ENCODE data around the gene CMSS1.

Gene CMSS1

DNA sequence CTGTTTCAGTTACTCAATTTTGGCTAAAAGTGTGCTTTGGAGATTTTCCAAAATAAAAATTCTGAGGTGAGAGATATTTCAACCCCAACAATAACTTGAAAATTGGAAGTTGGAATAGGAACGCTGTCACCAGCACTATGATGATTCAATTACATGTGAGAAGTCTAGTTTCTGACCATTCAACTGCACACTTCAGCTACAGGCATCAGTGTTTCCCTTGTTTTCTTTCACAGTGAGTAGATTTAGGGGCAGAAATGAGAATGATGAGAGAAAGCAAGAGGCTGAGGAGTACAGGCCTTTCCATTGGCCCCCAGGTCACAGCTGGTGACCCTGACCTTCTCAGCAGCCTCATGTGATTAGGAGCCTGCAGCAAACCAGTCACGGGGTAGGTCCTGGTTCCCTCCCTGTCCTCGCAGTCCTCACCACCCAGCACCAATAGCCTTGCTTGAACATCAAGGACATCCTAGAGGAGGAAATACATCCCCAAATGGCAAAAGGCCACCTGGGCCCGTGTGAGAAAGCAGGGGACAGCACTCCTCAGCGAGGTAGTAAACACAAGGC is 306.6 kb downstream of the CMSS1 start:
- DNase-seq (ENCODE audit: low read depth), result no peak
- no peak overlapping the region for H3K4me3 ChIP-seq (ENCODE audit: low read length)
- TF ChIP-seq, protein P1, sequence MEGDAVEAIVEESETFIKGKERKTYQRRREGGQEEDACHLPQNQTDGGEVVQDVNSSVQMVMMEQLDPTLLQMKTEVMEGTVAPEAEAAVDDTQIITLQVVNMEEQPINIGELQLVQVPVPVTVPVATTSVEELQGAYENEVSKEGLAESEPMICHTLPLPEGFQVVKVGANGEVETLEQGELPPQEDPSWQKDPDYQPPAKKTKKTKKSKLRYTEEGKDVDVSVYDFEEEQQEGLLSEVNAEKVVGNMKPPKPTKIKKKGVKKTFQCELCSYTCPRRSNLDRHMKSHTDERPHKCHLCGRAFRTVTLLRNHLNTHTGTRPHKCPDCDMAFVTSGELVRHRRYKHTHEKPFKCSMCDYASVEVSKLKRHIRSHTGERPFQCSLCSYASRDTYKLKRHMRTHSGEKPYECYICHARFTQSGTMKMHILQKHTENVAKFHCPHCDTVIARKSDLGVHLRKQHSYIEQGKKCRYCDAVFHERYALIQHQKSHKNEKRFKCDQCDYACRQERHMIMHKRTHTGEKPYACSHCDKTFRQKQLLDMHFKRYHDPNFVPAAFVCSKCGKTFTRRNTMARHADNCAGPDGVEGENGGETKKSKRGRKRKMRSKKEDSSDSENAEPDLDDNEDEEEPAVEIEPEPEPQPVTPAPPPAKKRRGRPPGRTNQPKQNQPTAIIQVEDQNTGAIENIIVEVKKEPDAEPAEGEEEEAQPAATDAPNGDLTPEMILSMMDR (conservative IDR thresholded peaks at IDR 0.05; ENCODE audit: low read depth, low read length), result no peak

DNA sequence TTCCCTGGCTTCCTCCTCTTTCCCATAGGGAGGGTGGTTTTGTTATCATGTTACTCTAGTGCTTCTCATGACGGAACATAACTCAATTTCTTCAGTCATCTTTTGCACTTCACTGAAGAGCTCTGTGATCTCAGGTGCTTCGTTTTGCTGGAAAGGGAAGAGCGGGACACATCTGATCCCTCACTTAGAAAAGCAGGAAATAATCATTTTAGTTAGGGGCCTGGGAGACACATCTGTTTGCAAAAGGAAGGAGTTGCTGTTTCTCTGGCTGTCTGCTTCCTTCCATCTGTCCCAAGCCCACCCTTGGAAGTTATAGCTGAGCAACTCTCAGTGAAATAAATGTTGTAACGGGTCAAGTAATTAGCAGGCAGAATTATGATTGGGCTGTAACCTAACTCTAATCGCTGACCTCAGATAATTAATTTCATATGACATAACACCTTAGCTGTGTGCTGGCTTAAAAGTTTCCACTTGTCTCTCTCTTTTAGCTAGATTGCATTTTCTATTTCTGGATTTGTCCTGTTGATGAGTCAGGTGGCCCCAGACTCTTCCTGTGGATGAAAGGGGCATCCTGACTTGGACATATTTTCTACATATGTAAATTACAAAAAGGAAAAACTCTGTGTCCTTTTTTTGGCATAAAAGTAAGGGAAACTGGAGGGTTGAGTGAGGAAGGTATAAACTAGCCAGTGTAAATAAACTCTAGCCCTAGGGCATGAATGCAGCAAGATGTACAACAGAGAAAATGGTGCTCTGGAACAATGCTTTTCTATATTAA is 307.7 kb downstream of the CMSS1 start:
- DNase-seq (ENCODE audit: low read depth), result no peak
- no peak overlapping the region for H3K4me3 ChIP-seq (ENCODE audit: low read length)
- TF ChIP-seq, protein P1 (conservative IDR thresholded peaks at IDR 0.05; ENCODE audit: low read depth, low read length), result no peak

DNA sequence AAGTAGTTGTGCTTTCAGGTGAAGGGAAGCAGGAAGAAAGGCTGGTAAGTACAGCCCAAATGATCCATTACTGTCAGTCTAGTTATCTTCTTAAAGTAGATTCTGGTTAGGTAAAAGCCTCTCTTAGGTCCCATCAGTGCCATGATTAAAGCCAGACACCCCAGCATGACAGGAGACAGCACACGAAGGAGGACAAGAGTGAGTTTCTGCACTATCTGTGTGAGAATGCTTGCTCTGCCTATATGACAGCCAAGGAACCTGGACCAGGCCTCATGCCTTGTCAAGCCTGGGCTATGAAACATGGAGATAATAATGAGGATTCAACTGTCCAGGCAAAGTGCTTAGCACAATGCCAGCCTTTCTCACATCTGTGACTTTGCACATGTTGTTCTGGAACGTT is 310.1 kb downstream of the CMSS1 start:
- TF ChIP-seq, protein P1 (conservative IDR thresholded peaks at IDR 0.05; ENCODE audit: low read depth, low read length), result no peak
- H3K4me3 ChIP-seq (ENCODE audit: low read length), result no peak overlapping the region
- DNase-seq (ENCODE audit: low read depth), result no peak

DNA sequence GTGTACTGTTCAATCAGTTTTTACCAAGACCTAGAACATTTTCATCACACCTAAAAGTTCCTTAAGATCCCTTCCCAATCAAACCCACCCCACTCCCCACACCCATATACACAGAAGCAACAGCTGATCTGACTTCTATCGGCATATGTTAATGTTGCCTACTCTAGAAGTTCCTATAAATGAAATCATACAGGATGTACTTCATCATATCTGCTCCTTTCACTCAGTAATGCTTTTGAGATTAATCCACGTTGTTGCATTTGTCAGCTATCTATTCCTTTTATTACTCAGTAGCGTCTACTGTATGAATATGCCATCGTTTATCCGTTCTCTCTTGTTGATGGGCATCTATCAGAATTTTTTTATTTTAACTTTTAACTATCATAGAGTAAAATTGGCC is 310.9 kb downstream of the CMSS1 start:
- H3K4me3 ChIP-seq (ENCODE audit: low read length), result no peak overlapping the region
- TF ChIP-seq, protein P1 (conservative IDR thresholded peaks at IDR 0.05; ENCODE audit: low read depth, low read length), result no peak
- no peak for DNase-seq (ENCODE audit: low read depth)

DNA sequence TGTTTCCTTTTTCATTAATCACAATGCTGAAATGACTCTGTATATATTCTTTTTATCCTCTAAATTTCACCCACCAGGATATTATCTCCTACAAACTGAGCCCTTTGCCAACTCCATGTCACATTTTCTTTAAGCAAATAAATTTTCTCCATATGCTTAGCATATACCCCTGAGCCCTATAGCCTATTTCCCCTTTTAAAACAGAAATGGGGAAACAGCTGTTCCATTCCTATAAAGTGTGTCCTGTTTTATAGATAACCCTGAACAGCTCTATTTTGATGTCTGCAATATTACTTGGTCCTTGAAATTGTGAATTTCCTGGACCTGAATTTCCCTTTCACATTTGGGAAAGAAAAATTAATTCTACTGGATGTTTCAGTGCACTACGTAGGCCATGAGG is 312.3 kb downstream of the CMSS1 start:
- no peak overlapping the region for H3K4me3 ChIP-seq (ENCODE audit: low read length)
- TF ChIP-seq, protein P1 (conservative IDR thresholded peaks at IDR 0.05; ENCODE audit: low read depth, low read length), result no peak
- no peak for DNase-seq (ENCODE audit: low read depth)

DNA sequence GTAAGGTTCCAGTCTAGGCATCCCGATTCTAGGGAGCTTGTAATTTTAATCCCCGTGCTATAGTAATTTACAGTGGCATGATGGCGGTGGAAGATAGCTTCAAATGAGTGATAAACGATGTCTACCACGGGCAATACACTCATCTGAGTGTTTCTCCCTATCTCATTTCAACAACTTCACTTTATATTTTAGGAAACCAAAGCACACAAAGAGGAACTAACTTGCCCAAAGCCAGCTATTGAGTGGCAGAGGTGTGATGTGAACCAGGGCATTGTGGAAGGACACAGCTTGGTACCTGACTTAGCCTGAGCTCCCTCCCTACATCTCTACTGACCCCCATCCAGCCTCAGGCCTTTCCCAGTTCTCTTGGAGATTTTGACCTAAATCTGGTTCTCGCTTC is 313.6 kb downstream of the CMSS1 start:
- DNase-seq (ENCODE audit: low read depth), result no peak
- H3K4me3 ChIP-seq (ENCODE audit: low read length), result no peak overlapping the region
- TF ChIP-seq, protein P1 (conservative IDR thresholded peaks at IDR 0.05; ENCODE audit: low read depth, low read length), result no peak

DNA sequence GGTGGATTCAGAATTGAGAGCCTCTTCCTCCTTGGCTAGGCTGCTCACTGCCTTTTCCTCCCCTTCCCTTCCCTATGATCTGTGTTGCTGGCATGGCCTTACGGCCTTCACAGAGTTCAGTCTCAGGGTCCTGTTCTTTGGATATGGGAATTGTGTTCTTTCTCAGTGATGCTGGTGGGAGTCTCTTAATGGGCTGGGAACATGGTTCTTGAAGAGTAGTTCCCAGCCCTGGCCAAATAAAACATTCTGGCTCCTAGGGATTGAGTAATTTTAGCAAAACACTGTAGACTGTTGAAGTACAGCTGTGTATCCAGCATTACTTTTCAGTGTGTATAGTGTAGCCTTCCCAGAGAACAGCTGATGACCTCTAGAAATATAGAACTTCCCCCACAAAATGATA is 319.3 kb downstream of the CMSS1 start:
- no peak for DNase-seq (ENCODE audit: low read depth)
- TF ChIP-seq, protein P1 (conservative IDR thresholded peaks at IDR 0.05; ENCODE audit: low read depth, low read length), result no peak
- H3K4me3 ChIP-seq (ENCODE audit: low read length), result no peak overlapping the region
